ENCODE results near the gene HSPBAP1.
A peak's percentile ranks its signal among the peaks of the same experiment; 100 is the strongest.

Gene HSPBAP1

DNA sequence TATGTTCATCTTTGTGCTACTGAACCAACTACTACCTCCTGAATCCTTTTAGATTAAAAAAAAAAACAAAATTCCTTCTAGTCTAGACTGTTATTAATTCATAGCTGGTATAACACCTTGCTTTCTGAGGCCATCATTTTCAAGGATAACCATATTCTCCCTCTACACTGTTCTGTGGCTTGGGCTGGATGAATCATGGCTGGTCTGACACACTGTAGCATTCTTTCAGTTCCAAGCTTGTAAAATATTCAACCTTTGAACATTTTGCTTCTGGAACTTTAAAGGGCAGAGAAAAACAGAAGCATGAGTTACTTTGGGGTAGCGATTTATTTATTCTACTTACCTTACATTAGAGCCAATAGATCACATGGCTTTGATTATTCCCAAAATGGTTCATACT is 7.6 kb downstream of the HSPBAP1 start:
- no peak for TF ChIP-seq ZFP3 (CRISPR knock-in tag; IDR thresholded peaks at IDR 0.05)
- TF ChIP-seq, protein P1, sequence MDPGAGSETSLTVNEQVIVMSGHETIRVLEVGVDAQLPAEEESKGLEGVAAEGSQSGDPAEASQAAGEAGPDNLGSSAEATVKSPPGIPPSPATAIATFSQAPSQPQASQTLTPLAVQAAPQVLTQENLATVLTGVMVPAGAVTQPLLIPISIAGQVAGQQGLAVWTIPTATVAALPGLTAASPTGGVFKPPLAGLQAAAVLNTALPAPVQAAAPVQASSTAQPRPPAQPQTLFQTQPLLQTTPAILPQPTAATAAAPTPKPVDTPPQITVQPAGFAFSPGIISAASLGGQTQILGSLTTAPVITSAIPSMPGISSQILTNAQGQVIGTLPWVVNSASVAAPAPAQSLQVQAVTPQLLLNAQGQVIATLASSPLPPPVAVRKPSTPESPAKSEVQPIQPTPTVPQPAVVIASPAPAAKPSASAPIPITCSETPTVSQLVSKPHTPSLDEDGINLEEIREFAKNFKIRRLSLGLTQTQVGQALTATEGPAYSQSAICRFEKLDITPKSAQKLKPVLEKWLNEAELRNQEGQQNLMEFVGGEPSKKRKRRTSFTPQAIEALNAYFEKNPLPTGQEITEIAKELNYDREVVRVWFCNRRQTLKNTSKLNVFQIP (CRISPR knock-in tag; IDR thresholded peaks at IDR 0.05; ENCODE audit: borderline replicate concordance, low read depth) = no peak
- TF ChIP-seq GLIS3 (CRISPR knock-in tag; IDR thresholded peaks at IDR 0.05) = no peak
- ATAC-seq = peak; percentile 80

GRCh38 chr3:122785231-122785630 is 8.4 kb downstream of the HSPBAP1 start:
- no peak for TF ChIP-seq SNAI2 (CRISPR knock-in tag; IDR thresholded peaks at IDR 0.05)
- no peak for ATAC-seq

DNA sequence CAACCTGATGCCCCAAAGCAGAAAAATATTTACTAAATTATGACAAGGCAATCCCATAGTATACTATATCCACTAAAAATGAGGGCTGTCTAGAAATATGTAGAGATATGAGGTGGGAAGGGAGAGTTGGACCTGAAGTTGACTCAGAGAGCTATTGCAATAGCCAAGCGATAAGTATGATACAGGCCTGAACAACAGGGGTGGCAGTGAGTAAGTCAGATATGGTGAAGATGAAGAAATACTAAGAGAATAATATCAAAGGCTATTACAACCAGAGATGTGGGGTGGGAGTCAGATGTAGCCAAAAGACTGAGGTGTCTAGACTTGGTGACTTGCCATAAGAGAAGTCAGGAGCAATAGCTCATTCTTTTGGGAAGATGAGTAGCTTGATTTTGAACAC is 9.2 kb downstream of the HSPBAP1 start:
- ATAC-seq = no peak
- TF ChIP-seq CREB5 (CRISPR knock-in tag; IDR thresholded peaks at IDR 0.05; ENCODE audit: low read depth) (no peak), OSR1 (CRISPR knock-in tag; IDR thresholded peaks at IDR 0.05) (no peak), ZC3H10 (CRISPR knock-in tag; IDR thresholded peaks at IDR 0.05) (no peak), ZNF70 (CRISPR knock-in tag; IDR thresholded peaks at IDR 0.05) (no peak), SNAI2 (CRISPR knock-in tag; IDR thresholded peaks at IDR 0.05) (no peak), ZFP3 (CRISPR knock-in tag; IDR thresholded peaks at IDR 0.05) (no peak), TCF4 (CRISPR knock-in tag; IDR thresholded peaks at IDR 0.05; ENCODE audit: borderline replicate concordance) (no peak), CSRNP3 (CRISPR knock-in tag; IDR thresholded peaks at IDR 0.05) (no peak), ESRRG (CRISPR knock-in tag; IDR thresholded peaks at IDR 0.05) (no peak), ARNTL (CRISPR knock-in tag; IDR thresholded peaks at IDR 0.05; ENCODE audit: borderline replicate concordance, low read depth) (no peak), BACH2 (CRISPR knock-in tag; IDR thresholded peaks at IDR 0.05; ENCODE audit: borderline replicate concordance) (no peak)
- TF ChIP-seq, protein P2, sequence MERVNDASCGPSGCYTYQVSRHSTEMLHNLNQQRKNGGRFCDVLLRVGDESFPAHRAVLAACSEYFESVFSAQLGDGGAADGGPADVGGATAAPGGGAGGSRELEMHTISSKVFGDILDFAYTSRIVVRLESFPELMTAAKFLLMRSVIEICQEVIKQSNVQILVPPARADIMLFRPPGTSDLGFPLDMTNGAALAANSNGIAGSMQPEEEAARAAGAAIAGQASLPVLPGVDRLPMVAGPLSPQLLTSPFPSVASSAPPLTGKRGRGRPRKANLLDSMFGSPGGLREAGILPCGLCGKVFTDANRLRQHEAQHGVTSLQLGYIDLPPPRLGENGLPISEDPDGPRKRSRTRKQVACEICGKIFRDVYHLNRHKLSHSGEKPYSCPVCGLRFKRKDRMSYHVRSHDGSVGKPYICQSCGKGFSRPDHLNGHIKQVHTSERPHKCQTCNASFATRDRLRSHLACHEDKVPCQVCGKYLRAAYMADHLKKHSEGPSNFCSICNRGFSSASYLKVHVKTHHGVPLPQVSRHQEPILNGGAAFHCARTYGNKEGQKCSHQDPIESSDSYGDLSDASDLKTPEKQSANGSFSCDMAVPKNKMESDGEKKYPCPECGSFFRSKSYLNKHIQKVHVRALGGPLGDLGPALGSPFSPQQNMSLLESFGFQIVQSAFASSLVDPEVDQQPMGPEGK (CRISPR knock-in tag; IDR thresholded peaks at IDR 0.05; ENCODE audit: borderline replicate concordance) = no peak

- TF ChIP-seq ZFP3 (CRISPR knock-in tag; IDR thresholded peaks at IDR 0.05) (no peak), ZNF8 (CRISPR knock-in tag; IDR thresholded peaks at IDR 0.05) (no peak), ZNF565 (CRISPR knock-in tag; conservative IDR thresholded peaks at IDR 0.05; ENCODE audit: low read depth) (no peak), PPARA (CRISPR knock-in tag; IDR thresholded peaks at IDR 0.05; ENCODE audit: borderline replicate concordance) (no peak), ISL1 (CRISPR knock-in tag; IDR thresholded peaks at IDR 0.05) (no peak), RARB (CRISPR knock-in tag; IDR thresholded peaks at IDR 0.05) (no peak), ZFP30 (CRISPR knock-in tag; IDR thresholded peaks at IDR 0.05) (no peak), CREB5 (CRISPR knock-in tag; IDR thresholded peaks at IDR 0.05; ENCODE audit: low read depth) (no peak), CSDC2 (CRISPR knock-in tag; IDR thresholded peaks at IDR 0.05) (no peak), ZC3H10 (CRISPR knock-in tag; IDR thresholded peaks at IDR 0.05) (no peak), ARNTL (CRISPR knock-in tag; IDR thresholded peaks at IDR 0.05; ENCODE audit: borderline replicate concordance, low read depth) (no peak)
- TF ChIP-seq, protein P3, sequence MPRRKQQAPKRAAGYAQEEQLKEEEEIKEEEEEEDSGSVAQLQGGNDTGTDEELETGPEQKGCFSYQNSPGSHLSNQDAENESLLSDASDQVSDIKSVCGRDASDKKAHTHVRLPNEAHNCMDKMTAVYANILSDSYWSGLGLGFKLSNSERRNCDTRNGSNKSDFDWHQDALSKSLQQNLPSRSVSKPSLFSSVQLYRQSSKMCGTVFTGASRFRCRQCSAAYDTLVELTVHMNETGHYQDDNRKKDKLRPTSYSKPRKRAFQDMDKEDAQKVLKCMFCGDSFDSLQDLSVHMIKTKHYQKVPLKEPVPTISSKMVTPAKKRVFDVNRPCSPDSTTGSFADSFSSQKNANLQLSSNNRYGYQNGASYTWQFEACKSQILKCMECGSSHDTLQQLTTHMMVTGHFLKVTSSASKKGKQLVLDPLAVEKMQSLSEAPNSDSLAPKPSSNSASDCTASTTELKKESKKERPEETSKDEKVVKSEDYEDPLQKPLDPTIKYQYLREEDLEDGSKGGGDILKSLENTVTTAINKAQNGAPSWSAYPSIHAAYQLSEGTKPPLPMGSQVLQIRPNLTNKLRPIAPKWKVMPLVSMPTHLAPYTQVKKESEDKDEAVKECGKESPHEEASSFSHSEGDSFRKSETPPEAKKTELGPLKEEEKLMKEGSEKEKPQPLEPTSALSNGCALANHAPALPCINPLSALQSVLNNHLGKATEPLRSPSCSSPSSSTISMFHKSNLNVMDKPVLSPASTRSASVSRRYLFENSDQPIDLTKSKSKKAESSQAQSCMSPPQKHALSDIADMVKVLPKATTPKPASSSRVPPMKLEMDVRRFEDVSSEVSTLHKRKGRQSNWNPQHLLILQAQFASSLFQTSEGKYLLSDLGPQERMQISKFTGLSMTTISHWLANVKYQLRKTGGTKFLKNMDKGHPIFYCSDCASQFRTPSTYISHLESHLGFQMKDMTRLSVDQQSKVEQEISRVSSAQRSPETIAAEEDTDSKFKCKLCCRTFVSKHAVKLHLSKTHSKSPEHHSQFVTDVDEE (CRISPR knock-in tag; IDR thresholded peaks at IDR 0.05) = no peak
These were observed 10.8 kb downstream of the HSPBAP1 start for GRCh38 chr3:122782804-122783203.

More at GRCh38 chr3:122782804-122783203, 10.8 kb downstream of the HSPBAP1 start:
- ATAC-seq = no peak

All from SK-N-SH treated with all-trans-retinoic acid at 6 μM for 48 hours (cell line).